PC-3 (cell line): ENCODE measurements around the gene KCNJ6. TPM values are rescaled to one million over a fixed set of nuclear protein-coding genes. Genes with fewer than 3 reads are reported as not detected.

Source experiments
- ATAC-seq: fragments of 200-7000 bp; cut with Tn5 transposase; 2 replicates; pipeline ENCODE4 v1.9.1; 2020; ENCODE audit warnings: mild to moderate bottlenecking, moderate library complexity
- BruUV-seq: library from RNA; stranded (reverse); fragments of 400-500 nt; replicated peaks from 2 replicates; lab custom pipeline; 2021; lab: Mats Ljungman, UMichigan
- CTCF ChIA-PET: fragments of 300-600 bp; sonication (Branson Sonifier 250); formaldehyde crosslinking; loops from one replicate; lab custom pipeline; 2022; ENCODE audit warnings: antibody characterized with exemption; lab: Charles Lee
- POLR2A ChIA-PET: fragments of 300-600 bp; sonication (Branson Sonifier 250); formaldehyde crosslinking; loops from one replicate; lab custom pipeline; 2022; ENCODE audit warnings: antibody characterized with exemption; ENCODE audit not compliant: unreplicated experiment; lab: Charles Lee
- DNase-seq: peaks from one replicate; pipeline ENCODE4 v3.0.0-alpha.2; 2015
- H2AFZ ChIP-seq: fragments of 300-600 bp; sonication (generic); 2 replicates; pipeline ENCODE4 v1.6.0; 2016; ENCODE audit warnings: antibody characterized with exemption, low read length
- H3F3A ChIP-seq: fragments of 300-600 bp; sonication (generic); one replicate; pipeline ENCODE4 v1.6.0; 2017; ENCODE audit warnings: antibody characterized with exemption, low read length, control low read depth, mild to moderate bottlenecking; ENCODE audit not compliant: unreplicated experiment
- H3K27ac ChIP-seq: fragments of 300-600 bp; sonication (generic); 2 replicates; pipeline ENCODE4 v1.5.1; 2016; ENCODE audit warnings: mild to moderate bottlenecking, low read length
- H3K27me3 ChIP-seq: fragments of 300-600 bp; sonication (generic); 2 replicates; pipeline ENCODE4 v1.6.1; 2016; ENCODE audit warnings: low read length, mixed read lengths
- H3K36me3 ChIP-seq: fragments of 300-600 bp; sonication (generic); 2 replicates; pipeline ENCODE4 v1.6.1; 2016; ENCODE audit warnings: low read depth, mixed run types, low read length, mixed read lengths
- H3K4me1 ChIP-seq: fragments of 300-600 bp; sonication (generic); 2 replicates; pipeline ENCODE4 v1.5.1; 2016; ENCODE audit warnings: low read length; ENCODE audit not compliant: insufficient read depth
- H3K4me2 ChIP-seq: fragments of 300-600 bp; sonication (generic); 2 replicates; pipeline ENCODE4 v1.6.0; 2016; ENCODE audit warnings: low read length
- H3K4me3 ChIP-seq: fragments of 300-600 bp; sonication (generic); 2 replicates; pipeline ENCODE4 v1.5.1; 2016; ENCODE audit warnings: mild to moderate bottlenecking, low read length, mixed read lengths
- H3K79me2 ChIP-seq: fragments of 300-600 bp; sonication (generic); 2 replicates; pipeline ENCODE4 v1.6.1; 2017; ENCODE audit warnings: low read length, mixed read lengths
- H3K9ac ChIP-seq: fragments of 300-600 bp; sonication (generic); 2 replicates; pipeline ENCODE4 v1.6.0; 2016; ENCODE audit warnings: mild to moderate bottlenecking, low read length
- H3K9me2 ChIP-seq: fragments of 300-600 bp; sonication (generic); replicated peaks from 2 replicates; pipeline ENCODE4 v1.6.1; 2016; ENCODE audit warnings: mixed run types, low read length, mixed read lengths
- H3K9me3 ChIP-seq: fragments of 300-600 bp; sonication (generic); 2 replicates; pipeline ENCODE4 v1.6.1; 2016; ENCODE audit warnings: low read length, mixed read lengths
- H4K20me1 ChIP-seq: fragments of 300-600 bp; sonication (generic); 2 replicates; pipeline ENCODE4 v1.6.1; 2016; ENCODE audit warnings: low read length, mixed read lengths
- EZH2 ChIP-seq: fragments of 300-600 bp; sonication (generic); IDR thresholded peaks from one replicate; pipeline ENCODE4 v1.6.1; 2017; ENCODE audit warnings: antibody characterized with exemption, mild to moderate bottlenecking, low read length; ENCODE audit not compliant: unreplicated experiment
- EZH2phosphoT487 ChIP-seq: fragments of 300-600 bp; sonication (generic); IDR thresholded peaks from 2 replicates; pipeline ENCODE4 v1.6.1; 2018; ENCODE audit warnings: mild to moderate bottlenecking, antibody characterized with exemption, low read length, borderline replicate concordance
- intact Hi-C: fragments of 100-400 bp; cut with micrococcal nuclease; formaldehyde crosslinking; loops from 2 replicates; pipeline ENCODE4 v1.9.0; 2023
- total RNA-seq: library from RNA; depleted of rRNA; stranded (reverse); fragments of >200 nt; gene quantifications from 2 replicates; pipeline ENCODE4 v1.2.3, GENCODE V29; 2014
- TF ChIP-seq, protein P1 (sequence below): fragments of 300-600 bp; sonication (generic); conservative IDR thresholded peaks from 2 replicates; pipeline ENCODE4 v1.5.1; 2017; ENCODE audit warnings: antibody characterized with exemption, low read depth, mild to moderate bottlenecking, low read length

KCNJ6 gene
- total RNA-seq, 1 experiment from 2014 or later: not detected

DNA sequence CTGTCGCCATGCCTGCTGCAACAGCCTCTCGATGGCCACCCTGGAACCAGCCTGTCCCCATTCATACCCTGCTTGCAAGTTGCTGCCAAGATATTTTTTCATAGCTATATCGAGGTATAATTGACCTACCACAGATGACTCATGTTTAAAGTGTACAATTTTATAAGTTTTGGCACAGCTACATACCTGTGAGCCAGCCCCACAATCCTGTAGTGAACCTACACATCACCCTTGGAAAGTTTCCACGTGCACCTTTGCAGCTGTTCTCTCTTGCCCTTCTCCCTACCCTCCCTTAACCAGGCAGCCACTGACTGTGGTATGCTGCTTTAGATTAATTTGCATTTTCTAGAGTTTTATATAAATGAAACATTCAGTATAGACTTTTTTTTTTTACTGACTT lies 23.0 kb upstream of the KCNJ6 start:
- no peaks in the 10 kb centered on the region for H3F3A ChIP-seq
- ChIA-PET CTCF (interaction anchor here (0.7 kb wide), 1 partner anchor 179 kb away, joined by 3 read pairs; no protein-coding TSS in a partner anchor), POLR2A (no interaction called here)
- no peak overlapping the region for H2AFZ ChIP-seq
- peak overlapping the region; percentile 45 for H3K27ac ChIP-seq
- H3K9me2 ChIP-seq: no peaks in the 10 kb centered on the region
- no peaks in the 10 kb centered on the region for H3K27me3 ChIP-seq
- DNase-seq: peak; percentile 91
- H3K9me3 ChIP-seq: no peaks in the 10 kb centered on the region
- TF ChIP-seq EZH2: no peak
- TF ChIP-seq, protein P1, sequence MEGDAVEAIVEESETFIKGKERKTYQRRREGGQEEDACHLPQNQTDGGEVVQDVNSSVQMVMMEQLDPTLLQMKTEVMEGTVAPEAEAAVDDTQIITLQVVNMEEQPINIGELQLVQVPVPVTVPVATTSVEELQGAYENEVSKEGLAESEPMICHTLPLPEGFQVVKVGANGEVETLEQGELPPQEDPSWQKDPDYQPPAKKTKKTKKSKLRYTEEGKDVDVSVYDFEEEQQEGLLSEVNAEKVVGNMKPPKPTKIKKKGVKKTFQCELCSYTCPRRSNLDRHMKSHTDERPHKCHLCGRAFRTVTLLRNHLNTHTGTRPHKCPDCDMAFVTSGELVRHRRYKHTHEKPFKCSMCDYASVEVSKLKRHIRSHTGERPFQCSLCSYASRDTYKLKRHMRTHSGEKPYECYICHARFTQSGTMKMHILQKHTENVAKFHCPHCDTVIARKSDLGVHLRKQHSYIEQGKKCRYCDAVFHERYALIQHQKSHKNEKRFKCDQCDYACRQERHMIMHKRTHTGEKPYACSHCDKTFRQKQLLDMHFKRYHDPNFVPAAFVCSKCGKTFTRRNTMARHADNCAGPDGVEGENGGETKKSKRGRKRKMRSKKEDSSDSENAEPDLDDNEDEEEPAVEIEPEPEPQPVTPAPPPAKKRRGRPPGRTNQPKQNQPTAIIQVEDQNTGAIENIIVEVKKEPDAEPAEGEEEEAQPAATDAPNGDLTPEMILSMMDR: no peak
- no peak for TF ChIP-seq EZH2phosphoT487
- intact Hi-C loops: no loop called here
- peak; percentile 70 for ATAC-seq
- H3K9ac ChIP-seq: peak overlapping the region; percentile 13; the same call in 1 of the 2 replicates
- no peaks in the 10 kb centered on the region for H3K79me2 ChIP-seq
- peaks cover 25% of the 10 kb centered on the region for H3K4me1 ChIP-seq
- H3K4me2 ChIP-seq: peak overlapping the region; percentile 33; the same call in 1 of the 2 replicates
- BruUV-seq: no TSS peak
- no peaks in the 10 kb centered on the region for H3K36me3 ChIP-seq
- H3K4me3 ChIP-seq: no peak overlapping the region
- no peaks in the 10 kb centered on the region for H4K20me1 ChIP-seq

DNA sequence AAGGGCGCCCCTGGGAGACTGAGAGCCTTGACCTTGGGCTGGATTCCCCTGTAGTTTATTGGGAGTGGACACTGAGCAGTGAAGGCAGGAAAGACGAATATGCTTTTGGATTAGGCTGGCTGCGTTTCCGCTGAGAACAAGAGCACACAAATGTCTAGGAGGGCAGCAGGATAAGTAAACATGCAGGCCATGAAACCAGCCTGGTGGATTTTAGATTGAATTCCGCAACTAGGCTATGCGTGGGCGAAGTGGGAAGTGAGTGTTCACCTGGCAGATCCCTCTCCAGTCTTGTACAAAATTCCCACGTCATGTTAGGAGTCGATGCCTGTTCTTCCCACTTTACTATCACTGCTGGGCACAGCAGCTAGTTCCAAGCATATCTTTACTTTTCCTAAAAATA lies 21.4 kb upstream of the KCNJ6 start:
- BruUV-seq: no TSS peak
- intact Hi-C loops: no loop called here
- H3K4me1 ChIP-seq: peaks cover 25% of the 10 kb centered on the region

More for the DNA sequence above, 21.4 kb upstream of the KCNJ6 start:
- H2AFZ ChIP-seq: no peak overlapping the region
- DNase-seq (no peak), ATAC-seq (no peak)
- ChIA-PET CTCF (no interaction called here), POLR2A (no interaction called here)
- TF ChIP-seq, protein P1: no peak
- TF ChIP-seq EZH2phosphoT487: no peak
- no peak for TF ChIP-seq EZH2
- H3K27ac ChIP-seq: no peak overlapping the region
- no peaks in the 10 kb centered on the region for H3F3A ChIP-seq
- H3K27me3 ChIP-seq: no peaks in the 10 kb centered on the region
- no peaks in the 10 kb centered on the region for H3K79me2 ChIP-seq
- H3K9me2 ChIP-seq: no peaks in the 10 kb centered on the region
- H4K20me1 ChIP-seq: no peaks in the 10 kb centered on the region
- peaks cover 4% of the 10 kb centered on the region; the same call in 1 of the 2 replicates for H3K9me3 ChIP-seq
- H3K36me3 ChIP-seq: no peaks in the 10 kb centered on the region
- H3K4me3 ChIP-seq: no peak overlapping the region
- no peak overlapping the region for H3K9ac ChIP-seq
- no peak overlapping the region for H3K4me2 ChIP-seq
